H1 (cell line): ENCODE data around the gene TRDN. TPM values are rescaled to one million over a fixed set of nuclear protein-coding genes. Genes with fewer than 3 reads are reported as not detected.

Experiments used
- CTCF ChIA-PET: fragments of 300-600 bp; sonication (Branson Sonifier 250); formaldehyde crosslinking; loops from one replicate; lab custom pipeline; 2021; ENCODE audit not compliant: partially characterized antibody; lab: Charles Lee
- POLR2A ChIA-PET: fragments of 300-600 bp; sonication (Branson Sonifier 250); formaldehyde crosslinking; loops from one replicate; lab custom pipeline; 2021; ENCODE audit warnings: inconsistent platforms; ENCODE audit not compliant: partially characterized antibody; lab: Charles Lee
- DNase-seq, 2 experiments: peaks; one replicate each; pipeline versions ENCODE4 v3.0.0 to v3.0.0-alpha.2; 2010 to 2022; ENCODE audit warnings: low spot score in 2 of 2, low read depth in 1 of 2, mixed read lengths in 1 of 2
- FAIRE-seq: peaks from 2 replicates; lab custom pipeline; 2011; peaks lifted over from hg19 to GRCh38; lab: Jason Lieb, UNC
- H2AFZ ChIP-seq: 2 replicates; pipeline ENCODE4 v1.8.1; 2012; ENCODE audit warnings: low read length, inconsistent platforms
- H2AK5ac ChIP-seq: 2 replicates; pipeline ENCODE4 v1.6.1; 2013; ENCODE audit warnings: low read depth, low read length
- H2BK120ac ChIP-seq: replicated peaks from 2 replicates; pipeline ENCODE3; 2013; ENCODE audit warnings: low read depth, low read length, inconsistent platforms
- H2BK12ac ChIP-seq: 2 replicates; pipeline ENCODE4 v1.6.1; 2013; ENCODE audit warnings: low read depth, low read length
- H2BK15ac ChIP-seq: 2 replicates; pipeline ENCODE4 v1.6.1; 2013; ENCODE audit warnings: low read length
- H2BK20ac ChIP-seq: 2 replicates; pipeline ENCODE4 v1.6.1; 2013; ENCODE audit warnings: low read length
- H2BK5ac ChIP-seq: 2 replicates; pipeline ENCODE4 v1.6.1; 2013; ENCODE audit warnings: low read depth, low read length
- H3K14ac ChIP-seq: 2 replicates; pipeline ENCODE4 v1.6.1; 2013; ENCODE audit warnings: inconsistent platforms; ENCODE audit not compliant: insufficient read length
- H3K18ac ChIP-seq: 2 replicates; pipeline ENCODE4 v1.6.1; 2013; ENCODE audit warnings: low read length; ENCODE audit errors: extremely low read depth
- H3K23ac ChIP-seq: 2 replicates; pipeline ENCODE4 v1.6.1; 2013; ENCODE audit warnings: inconsistent platforms; ENCODE audit not compliant: insufficient read length
- H3K23me2 ChIP-seq: 2 replicates; pipeline ENCODE4 v1.6.1; 2013; ENCODE audit warnings: low read depth, low read length
- H3K27ac ChIP-seq: 2 replicates; pipeline ENCODE4 v1.6.1; 2011; ENCODE audit warnings: low read depth, low read length, inconsistent platforms
- H3K27me3 ChIP-seq, 4 experiments: replicated peaks in 1 of 4; 1 replicate in 1 of 4; 2 replicates in 3 of 4; pipeline versions ENCODE4 v1.6.1 to v1.8.1; 2011 to 2013; ENCODE audit warnings: low read length in 3 of 4, mild to moderate bottlenecking in 3 of 4, inconsistent platforms in 2 of 4, mixed read lengths in 2 of 4, moderate library complexity in 1 of 4; ENCODE audit not compliant: control insufficient read depth in 3 of 4, insufficient read depth in 3 of 4; ENCODE audit errors: extremely low read depth in 1 of 4
- H3K36me3 ChIP-seq, 4 experiments: 2 replicates each; pipeline versions ENCODE4 v1.6.1 to v1.8.1; 2011 to 2013; ENCODE audit warnings: mild to moderate bottlenecking in 4 of 4, low read length in 3 of 4, moderate library complexity in 2 of 4, control low read depth in 1 of 4, inconsistent platforms in 1 of 4; ENCODE audit not compliant: insufficient read depth in 4 of 4, control insufficient read depth in 2 of 4
- H3K4ac ChIP-seq: replicated peaks from 2 replicates; pipeline ENCODE3; 2013; ENCODE audit warnings: low read length, low read depth, mixed read lengths, inconsistent platforms; ENCODE audit not compliant: insufficient read length
- H3K4me1 ChIP-seq, 4 experiments: replicated peaks in 1 of 4; 1 replicate in 1 of 4; 2 replicates in 3 of 4; pipeline versions ENCODE4 v1.6.1 to v1.8.1; 2011 to 2013; ENCODE audit warnings: low read length in 3 of 4, inconsistent platforms in 2 of 4, mixed read lengths in 1 of 4; ENCODE audit not compliant: insufficient read depth in 4 of 4, control insufficient read depth in 3 of 4
- H3K4me2 ChIP-seq, 2 experiments: 2 replicates each; pipeline versions ENCODE4 v1.6.1 to v1.8.1; 2011 to 2013; ENCODE audit warnings: low read depth in 2 of 2, low read length in 2 of 2, control low read depth in 1 of 2, inconsistent platforms in 1 of 2, mild to moderate bottlenecking in 1 of 2; ENCODE audit not compliant: insufficient read depth in 1 of 2
- H3K4me3 ChIP-seq, 4 experiments: fragments of 200-600, 300-600 bp in 1 of 4; sonication (generic), shearing (Covaris generic), sonication (Bioruptor Twin) in 1 of 4; 2 replicates each; pipeline versions ENCODE4 v1.5.1 to v1.8.1; 2011 to 2016; ENCODE audit warnings: low read length in 4 of 4, low read depth in 3 of 4, control low read depth in 2 of 4, inconsistent platforms in 2 of 4, mild to moderate bottlenecking in 2 of 4, mixed read lengths in 1 of 4, moderate library complexity in 1 of 4; ENCODE audit not compliant: insufficient read depth in 2 of 4; ENCODE audit errors: extremely low read depth in 1 of 4
- H3K56ac ChIP-seq: replicated peaks from 2 replicates; pipeline ENCODE3; 2013; ENCODE audit warnings: low read depth, mild to moderate bottlenecking, mixed read lengths, low read length, inconsistent platforms; ENCODE audit not compliant: insufficient read length
- H3K79me1 ChIP-seq: 2 replicates; pipeline ENCODE4 v1.6.1; 2013; ENCODE audit warnings: low read depth, low read length, control low read depth
- H3K79me2 ChIP-seq, 2 experiments: 2 replicates each; pipeline versions ENCODE4 v1.6.1 to v1.8.1; 2012 to 2013; ENCODE audit warnings: low read length in 2 of 2, mild to moderate bottlenecking in 2 of 2, inconsistent platforms in 1 of 2; ENCODE audit not compliant: insufficient read depth in 2 of 2, control insufficient read depth in 1 of 2
- H3K9ac ChIP-seq, 4 experiments: replicated peaks in 1 of 4; 1 replicate in 1 of 4; 2 replicates in 3 of 4; pipeline versions ENCODE4 v1.6.1 to v1.8.1; 2011 to 2013; ENCODE audit warnings: low read depth in 3 of 4, low read length in 3 of 4, control low read depth in 2 of 4, mild to moderate bottlenecking in 2 of 4, moderate library complexity in 2 of 4, inconsistent platforms in 1 of 4; ENCODE audit errors: extremely low read depth in 1 of 4
- H3K9me3 ChIP-seq, 2 experiments: 2 replicates each; pipeline versions ENCODE4 v1.6.1 to v1.8.1; 2012 to 2013; ENCODE audit warnings: mild to moderate bottlenecking in 2 of 2, moderate library complexity in 2 of 2, control low read depth in 1 of 2, inconsistent platforms in 1 of 2, low read depth in 1 of 2, low read length in 1 of 2, mixed read lengths in 1 of 2; ENCODE audit not compliant: insufficient read depth in 2 of 2
- H4K20me1 ChIP-seq, 2 experiments: replicated peaks in 1 of 2; 2 replicates each; pipeline versions ENCODE3 to v1.8.1; 2011 to 2013; ENCODE audit warnings: inconsistent platforms in 2 of 2, low read length in 2 of 2, mild to moderate bottlenecking in 1 of 2; ENCODE audit not compliant: insufficient read depth in 2 of 2, control insufficient read depth in 1 of 2
- H4K5ac ChIP-seq: 2 replicates; pipeline ENCODE4 v1.6.1; 2013; ENCODE audit warnings: low read length, low read depth, mixed read lengths, inconsistent platforms; ENCODE audit not compliant: insufficient read length
- H4K8ac ChIP-seq: 2 replicates; pipeline ENCODE4 v1.8.0; 2013; ENCODE audit warnings: mild to moderate bottlenecking, moderate library complexity, low read length, inconsistent platforms; ENCODE audit not compliant: insufficient read depth; ENCODE audit errors: extremely low read depth
- H4K91ac ChIP-seq: replicated peaks from 2 replicates; pipeline ENCODE3; 2013; ENCODE audit warnings: low read length, mixed read lengths, inconsistent platforms; ENCODE audit not compliant: insufficient read length
- CBX5 ChIP-seq: fragments of 300-800, 300-1000 bp; sonication (generic); IDR thresholded peaks from 2 replicates; pipeline ENCODE4 v1.7.1; 2016; ENCODE audit warnings: antibody characterized with exemption, low read length, low read depth
- JUND ChIP-seq: IDR thresholded peaks from 2 replicates; pipeline ENCODE4 v1.6.1; 2011; ENCODE audit warnings: mild to moderate bottlenecking, improper control_type of control experiment, low read length
- MAFK ChIP-seq: IDR thresholded peaks from 2 replicates; pipeline ENCODE4 v1.6.1; 2012; ENCODE audit warnings: low read depth, mild to moderate bottlenecking, improper control_type of control experiment, low read length
- RFX5 ChIP-seq: IDR thresholded peaks from 2 replicates; pipeline ENCODE4 v1.6.1; 2011; ENCODE audit warnings: low read depth, low read length, improper control_type of control experiment, borderline replicate concordance
- WGBS, 2 experiments: shearing (Covaris generic) in 1 of 2; methylation state at CpG; one replicate each; pipeline versions ENCODE4 v1.1.6 to v1.1.7; 2013 to 2015; ENCODE audit warnings: low lambda C conversion rate in 2 of 2, mixed read lengths in 2 of 2, inconsistent platforms in 1 of 2, low coverage in 1 of 2, missing lambda C conversion rate in 1 of 2; ENCODE audit not compliant: insufficient replicate concordance in 2 of 2, insufficient coverage in 1 of 2, insufficient read length in 1 of 2; ENCODE audit errors: extremely low coverage in 1 of 2, missing lambda C conversion rate in 1 of 2; 5-methylcytosine and 5-hydroxymethylcytosine counted together
- polyA plus RNA-seq, 7 experiments: library from polyadenylated mRNA; depleted of rRNA in 3 of 7; stranded (reverse) in 5 of 7; unstranded in 2 of 7; fragments of >200 nt in 5 of 7; fragments of 200-250 nt in 2 of 7; gene quantifications; 1 replicate in 5 of 7; 2 replicates in 1 of 7; 4 replicates in 1 of 7; pipeline versions ENCODE4 v1.2.1 to v1.2.3, GENCODE V29; 2011 to 2013; ENCODE audit warnings: missing spikeins in 2 of 7, mixed read lengths in 2 of 7
- total RNA-seq: library from RNA; stranded (reverse); fragmentation: NEBNext Ultra II Directional; extraction: Animal tissue kit (Norgen Biotek cat#: 25700); gene quantifications from 2 replicates; pipeline ENCODE4 v1.2.1, GENCODE V29; 2021

The TRDN gene
- total and polyA plus RNA-seq, 2 of the 8 experiments (the other 6 are each of a cell fraction or from before 2014, with no cell fraction given): 1.6 to 41.6 TPM

- no peak overlapping the region for H2BK12ac ChIP-seq
- POLR2A ChIA-PET: no interaction called here
- FAIRE-seq (no peak), DNase-seq (no peak)
- H3K4ac ChIP-seq: no peak overlapping the region
- H4K8ac ChIP-seq: no peak overlapping the region
- H3K27me3 ChIP-seq: no peaks in the 10 kb centered on the region
- no peak overlapping the region for H2AFZ ChIP-seq
- no peak overlapping the region for H2BK20ac ChIP-seq
- no peak overlapping the region for H3K4me2 ChIP-seq
- H3K27ac ChIP-seq: no peak overlapping the region
- no peaks in the 10 kb centered on the region for H3K23me2 ChIP-seq
- no peak overlapping the region for H2AK5ac ChIP-seq
- H3K79me2 ChIP-seq: no peaks in the 10 kb centered on the region
- no peak overlapping the region for H3K56ac ChIP-seq
- H3K4me3 ChIP-seq: no peak overlapping the region
- H3K23ac ChIP-seq: no peak overlapping the region
- H3K79me1 ChIP-seq: no peaks in the 10 kb centered on the region
- H2BK120ac ChIP-seq: no peak overlapping the region
- H2BK5ac ChIP-seq: no peak overlapping the region
- H2BK15ac ChIP-seq: no peak overlapping the region
- no peak overlapping the region for H3K18ac ChIP-seq
- H3K9me3 ChIP-seq: no peaks in the 10 kb centered on the region
- WGBS, 2 experiments: 97% methylated on average over 2 of the region's 2 CpGs; no CpG with 5 or more reads in 1 of the 2 experiments
- H3K14ac ChIP-seq: no peak overlapping the region
- H4K91ac ChIP-seq: no peak overlapping the region
- H4K20me1 ChIP-seq: no peaks in the 10 kb centered on the region
- no peak overlapping the region for H3K9ac ChIP-seq
- no peaks in the 10 kb centered on the region for H3K36me3 ChIP-seq
- CTCF ChIA-PET: no interaction called here
- no peak overlapping the region for H4K5ac ChIP-seq
- no peaks in the 10 kb centered on the region for H3K4me1 ChIP-seq
- TF ChIP-seq MAFK (no peak), JUND (no peak), CBX5 (no peak), RFX5 (no peak)
These were observed 304.7 kb downstream of the TRDN start for GRCh38 chr6:123332070-123332469.
